HuH-7.5 (cell line): ENCODE data around the gene GBE1.
"Not testable (repeated sequence)": the region's sequence is repeated elsewhere in the genome, so short reads cannot be mapped to it uniquely, and the experiment has no call there.

Source experiments
- DNase-seq: peaks from one replicate; pipeline ENCODE4 v3.0.0; 2011; ENCODE audit warnings: low spot score

The GBE1 gene

GRCh38 chr3:81531263-81531662 is 230.2 kb downstream of the GBE1 start:
- no peak for DNase-seq

- DNase-seq = no peak
Measured at GRCh38 chr3:81530180-81530939, 231.1 kb downstream of the GBE1 start.

DNA sequence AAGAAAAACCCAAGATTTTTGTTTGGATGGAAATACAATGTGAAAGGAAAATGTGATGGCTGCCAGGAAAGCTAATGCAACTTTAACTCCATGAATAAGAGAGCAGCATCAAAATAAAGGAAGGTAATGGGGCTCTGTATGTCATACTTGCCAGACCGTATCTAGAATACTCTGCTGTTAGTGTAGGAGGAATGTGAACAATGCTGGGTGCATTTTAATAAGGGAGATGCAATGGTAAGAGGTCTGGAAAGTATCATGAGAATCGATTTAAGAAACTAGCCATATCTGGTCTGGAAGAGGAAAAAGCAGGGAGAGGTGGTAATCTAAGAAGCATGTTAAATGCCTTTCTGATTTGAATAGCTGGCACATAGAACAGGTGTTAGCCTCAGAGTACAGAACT is 239.6 kb downstream of the GBE1 start:
- DNase-seq = no peak

GRCh38 chr3:81518945-81519344 is 242.5 kb downstream of the GBE1 start:
- DNase-seq = no peak

DNA sequence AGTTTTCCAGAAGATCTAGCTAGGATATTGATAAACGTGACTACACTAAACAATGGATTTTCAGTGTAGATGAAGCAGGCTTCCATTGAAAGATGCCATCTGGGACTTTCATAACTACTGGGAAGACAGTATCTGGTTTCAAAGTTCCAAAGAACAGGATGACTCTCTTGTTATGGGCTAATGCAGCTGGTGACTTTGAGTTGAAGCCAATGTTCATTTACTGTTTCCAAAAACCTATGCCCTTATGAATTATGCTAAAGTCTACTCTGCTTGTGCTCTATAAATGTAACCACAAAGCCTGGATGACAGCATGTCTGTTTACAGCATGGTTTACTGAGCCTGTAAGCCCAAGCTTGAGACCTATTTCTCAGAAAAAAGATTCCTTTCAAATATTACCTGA is 245.4 kb downstream of the GBE1 start:
- no peak for DNase-seq

DNA sequence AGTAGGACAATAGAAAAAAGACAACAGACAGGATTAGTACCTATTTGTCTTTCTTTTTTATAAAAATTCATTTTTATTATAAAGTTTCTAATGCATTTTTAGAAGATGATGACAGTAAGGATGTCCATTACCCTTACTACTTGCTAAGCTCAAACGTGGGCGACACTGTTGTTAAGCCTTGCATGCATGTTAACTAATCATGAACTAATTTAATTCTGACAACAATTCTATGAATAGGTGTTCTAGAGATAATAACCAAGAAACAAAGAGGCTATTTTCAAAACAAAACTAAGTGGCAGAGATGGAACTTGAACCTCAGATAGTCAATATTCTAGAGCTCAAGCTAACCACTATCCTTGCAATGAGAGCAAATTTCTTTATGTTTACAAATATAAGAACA is 247.9 kb downstream of the GBE1 start:
- no peak for DNase-seq

DNA sequence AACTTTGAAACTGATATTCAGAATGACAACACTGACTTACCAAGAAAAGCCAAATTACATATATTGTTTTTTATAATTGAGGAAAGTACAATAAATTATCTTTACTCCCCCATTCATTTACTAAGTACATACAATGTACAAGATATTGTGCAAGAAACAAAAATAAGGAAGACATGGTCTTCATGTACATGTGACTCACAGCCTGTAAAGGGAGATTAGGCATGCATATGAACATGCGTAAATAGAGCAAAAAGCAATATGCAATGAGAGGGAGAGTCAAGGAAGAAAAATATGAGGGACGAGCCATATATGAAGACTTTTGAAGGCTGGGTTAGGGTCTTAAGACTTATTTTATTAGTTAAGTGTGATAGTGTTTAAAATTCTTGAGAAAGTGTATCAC is 258.4 kb downstream of the GBE1 start:
- no peak for DNase-seq

DNA sequence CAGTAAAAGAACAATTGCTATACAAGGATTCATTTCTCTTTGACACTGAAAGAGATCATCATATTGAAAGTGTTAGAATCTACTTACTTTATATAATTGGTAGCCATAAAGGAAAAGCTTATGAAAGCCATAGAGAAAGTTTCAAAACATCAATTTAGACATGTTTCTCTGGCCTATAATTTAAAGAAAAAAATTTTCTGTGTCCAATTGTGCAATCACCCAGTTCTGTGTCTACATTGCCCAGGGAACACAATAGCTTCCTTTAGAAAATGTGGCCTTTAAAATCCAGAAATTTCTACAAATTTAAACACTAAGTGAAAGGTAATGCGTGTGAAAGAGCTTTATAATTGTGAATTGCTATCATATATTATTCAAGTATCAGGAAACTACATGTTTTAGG is 259.2 kb downstream of the GBE1 start:
- no peak for DNase-seq

GRCh38 chr3:81500039-81500438 is 261.4 kb downstream of the GBE1 start:
- DNase-seq = no peak

- no peak for DNase-seq
Measured at GRCh38 chr3:81497572-81498251, 263.7 kb downstream of the GBE1 start.

DNA sequence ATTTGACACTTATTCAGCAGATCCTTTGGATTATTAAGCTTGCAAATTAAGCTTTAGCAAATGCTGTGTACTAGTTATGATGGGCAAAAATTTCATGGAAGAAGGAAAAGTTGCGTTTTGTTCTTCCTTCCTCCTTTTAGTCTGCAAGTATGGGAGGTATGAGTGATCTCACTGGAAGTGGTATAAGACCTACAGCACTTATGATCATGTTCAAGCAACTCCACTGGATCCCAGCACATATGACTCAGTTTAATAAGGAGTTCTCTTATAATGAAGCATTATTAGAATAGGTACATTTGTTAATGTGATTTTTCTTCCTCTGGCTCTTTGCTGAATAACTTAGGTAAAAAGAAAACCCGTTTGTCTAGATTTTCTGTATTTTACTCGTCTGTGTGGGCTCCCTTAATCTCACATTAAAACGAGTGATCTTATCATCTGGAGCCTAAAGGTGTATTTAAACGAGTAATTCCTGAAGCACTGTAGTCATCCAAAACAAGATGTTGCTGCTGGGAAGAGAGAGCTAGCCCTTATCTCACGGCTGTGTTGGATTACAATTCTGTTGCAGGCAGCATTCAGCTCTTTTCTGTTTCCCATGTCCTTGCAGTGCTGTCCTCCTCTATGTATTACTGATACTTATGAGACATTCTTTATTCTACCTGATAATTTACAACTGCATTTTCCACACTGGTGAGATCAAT is 264.9 kb downstream of the GBE1 start:
- no peak for DNase-seq

DNA sequence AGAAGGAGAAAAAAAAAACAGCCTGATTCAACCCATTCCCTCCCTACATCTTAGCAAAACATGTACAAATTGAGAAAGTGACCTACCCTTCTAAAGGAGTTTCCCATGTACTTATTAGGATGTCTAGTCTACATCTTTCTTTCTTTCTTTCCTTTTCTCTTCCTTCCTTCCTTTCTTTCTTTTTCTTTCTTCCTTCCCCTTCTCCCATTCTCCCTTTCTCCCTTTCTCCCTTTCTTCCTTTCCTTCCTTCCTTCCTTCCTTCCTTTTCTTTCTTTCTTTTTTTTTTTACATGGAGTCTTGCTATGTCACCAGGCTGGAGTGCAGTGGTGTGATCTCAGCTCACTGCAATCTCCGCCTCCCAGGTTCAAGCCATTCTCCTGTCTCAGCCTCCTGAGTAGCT is 269.0 kb downstream of the GBE1 start:
- DNase-seq = not testable (repeated sequence)

DNA sequence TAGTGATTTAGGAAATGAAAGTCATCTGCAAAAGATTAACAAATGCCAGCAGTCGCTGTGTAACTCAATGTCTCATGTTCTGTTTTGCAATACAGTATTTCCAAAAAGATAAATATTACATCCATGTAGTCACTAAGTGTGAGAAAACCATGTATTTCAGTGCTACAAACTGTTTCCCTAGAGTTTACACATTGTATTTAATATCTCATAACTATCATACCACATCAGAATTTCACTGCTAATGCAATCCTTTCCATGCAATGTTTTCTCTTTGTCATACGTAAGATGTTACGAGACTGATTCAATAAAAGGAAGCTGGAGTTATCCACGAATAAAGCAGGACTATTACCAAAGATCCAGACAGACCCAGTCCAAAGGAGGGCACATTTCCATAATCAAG is 269.4 kb downstream of the GBE1 start:
- DNase-seq = no peak

- DNase-seq = peak; percentile 3
Measured at GRCh38 chr3:81490541-81491288, 270.7 kb downstream of the GBE1 start.

DNA sequence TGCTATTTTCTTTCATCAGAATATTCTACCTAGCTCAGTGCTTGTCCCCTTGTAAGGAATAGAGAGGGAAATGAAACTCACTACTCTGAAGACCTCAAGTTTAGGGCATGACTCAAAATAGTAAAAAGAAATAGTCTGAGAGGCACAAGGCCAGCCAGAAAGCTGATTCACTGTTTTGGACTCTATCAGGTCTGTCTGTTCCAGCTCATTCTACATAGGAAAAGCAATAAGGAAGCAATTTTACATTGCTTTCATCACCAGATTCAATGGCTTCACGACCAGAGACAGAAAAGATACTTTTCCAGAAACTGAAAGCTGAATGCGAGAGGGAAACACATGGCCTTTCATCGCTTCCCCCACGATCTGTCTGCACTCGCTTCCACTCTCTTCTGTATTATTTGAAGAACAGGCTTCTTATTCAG is 276.0 kb downstream of the GBE1 start:
- no peak for DNase-seq

- DNase-seq = no peak
Measured at GRCh38 chr3:81484520-81484919, 276.9 kb downstream of the GBE1 start.

DNA sequence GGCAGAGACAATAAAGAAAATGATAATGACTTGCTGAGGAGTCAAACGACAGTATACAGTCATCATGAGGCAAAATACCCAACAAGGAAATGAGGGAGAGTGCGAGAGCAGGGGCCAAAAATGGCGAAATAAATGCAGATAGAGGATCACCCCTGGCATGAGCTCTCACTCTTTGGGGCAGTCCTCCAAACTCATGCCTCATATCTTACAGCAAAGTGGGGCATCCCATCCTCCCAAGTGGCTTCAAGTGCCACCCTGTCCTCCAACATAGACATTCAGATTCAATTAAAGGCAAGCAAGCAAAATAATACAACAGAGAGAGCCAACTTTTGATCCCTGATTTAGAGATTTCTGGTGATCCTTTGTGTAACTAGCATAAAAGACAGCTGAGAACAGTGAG is 278.4 kb downstream of the GBE1 start:
- DNase-seq = no peak

- DNase-seq = no peak
Measured at GRCh38 chr3:81477740-81478139, 283.7 kb downstream of the GBE1 start.

GRCh38 chr3:81476692-81477091 is 284.8 kb downstream of the GBE1 start:
- no peak for DNase-seq

GRCh38 chr3:81472600-81473362 is 288.7 kb downstream of the GBE1 start:
- DNase-seq = no peak

DNA sequence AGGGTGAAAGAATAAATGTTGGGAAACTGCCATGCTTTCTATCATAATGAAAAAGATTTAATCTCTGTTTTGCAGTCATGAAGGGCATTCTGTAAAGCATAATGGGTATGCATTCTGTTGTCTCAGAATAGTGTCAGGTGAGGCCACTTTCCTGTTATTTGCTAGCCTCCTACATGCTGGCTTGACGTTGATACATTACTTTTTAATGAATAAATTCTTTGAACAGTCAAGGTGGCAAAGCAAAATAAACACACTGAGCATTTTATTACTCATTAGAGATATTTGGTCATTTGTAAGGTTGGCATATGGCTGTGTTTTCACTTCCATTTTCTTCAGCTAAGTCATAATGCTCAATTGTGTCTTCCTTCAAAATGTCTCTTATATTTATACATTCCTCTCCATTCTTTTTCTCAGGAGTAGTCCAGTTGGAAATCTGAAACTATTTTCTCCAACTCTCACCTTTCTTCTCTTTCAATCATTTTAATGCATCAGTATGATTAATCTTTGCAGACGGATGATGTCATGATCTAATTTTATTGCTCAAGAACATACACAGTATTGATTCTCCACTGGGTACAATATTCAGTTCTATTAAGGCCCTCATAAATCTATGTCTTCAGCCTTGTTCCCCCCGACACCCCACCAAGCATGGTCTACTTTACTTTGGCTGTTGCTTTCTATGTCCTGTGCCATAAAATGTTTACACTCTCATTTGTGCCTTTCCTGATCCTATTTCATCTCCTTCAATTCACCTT is 290.7 kb downstream of the GBE1 start:
- no peak for DNase-seq
